Natural killer cell treated with Interleukin-12 subunit alpha and Interleukin-12 subunit beta and Interleukin-15 and Interleukin-18, amount 100 ng/mL, for 72 hours (primary cell): ENCODE measurements around the gene FBLN1. TPM values are rescaled to one million over a fixed set of nuclear protein-coding genes. Genes with fewer than 3 reads are reported as not detected.

Source experiments
- ATAC-seq, 2 donors: fragments of 150-1000 bp; cut with Tn5 transposase in 1 of 2; sonication (Bioruptor Pico), chemical (Tn5 transposase) in 1 of 2; 2 replicates each; pipeline ENCODE4 v1.10.0; 2021
- DNase-seq: peaks from one replicate; pipeline ENCODE4 v3.0.0; 2022; ENCODE audit warnings: low spot score
- H3K27ac Mint-ChIP-seq, 2 donors: 1 replicate in 1 of 2; 2 replicates in 1 of 2; pipeline ENCODE4 v1.8.0; 2022; ENCODE audit warnings: mixed read lengths in 2 of 2, mild to moderate bottlenecking in 1 of 2, moderate library complexity in 1 of 2
- H3K27me3 Mint-ChIP-seq, 2 donors: 1 replicate in 1 of 2; 2 replicates in 1 of 2; pipeline ENCODE4 v1.8.0; 2022; ENCODE audit warnings: mixed read lengths in 2 of 2
- H3K36me3 Mint-ChIP-seq: one replicate; pipeline ENCODE4 v1.8.0; 2022; ENCODE audit warnings: mixed read lengths
- H3K4me1 Mint-ChIP-seq, 2 donors: 1 replicate in 1 of 2; 2 replicates in 1 of 2; pipeline ENCODE4 v1.8.0; 2022; ENCODE audit warnings: low read depth in 2 of 2, mixed read lengths in 2 of 2, mild to moderate bottlenecking in 1 of 2
- H3K4me3 Mint-ChIP-seq: one replicate; pipeline ENCODE4 v1.8.0; 2022; ENCODE audit warnings: mixed read lengths
- H3K9me3 Mint-ChIP-seq: 2 replicates; pipeline ENCODE4 v1.8.0; 2022; ENCODE audit warnings: mixed read lengths
- total RNA-seq, 2 donors: library from RNA; stranded (reverse); gene quantifications; one replicate each; pipeline ENCODE4 v1.2.3, GENCODE V29; 2022

The FBLN1 gene
- total RNA-seq, 2 donors from 2014 or later, result not detected

- H3K27me3 Mint-ChIP-seq, result peaks cover 13 to 14% of the 10 kb centered on the region in 2 donors
- H3K4me1 Mint-ChIP-seq, result peaks cover 13 to 25% of the 10 kb centered on the region in 2 donors
- no peaks in the 10 kb centered on the region for H3K9me3 Mint-ChIP-seq
- no peak for DNase-seq
- H3K27ac Mint-ChIP-seq, result peak overlapping the region in 1 of 2 donors; percentile 19
- no peak for ATAC-seq
- H3K36me3 Mint-ChIP-seq, result no peaks in the 10 kb centered on the region
- no peak overlapping the region for H3K4me3 Mint-ChIP-seq
Observed at GRCh38 chr22:45647532-45648225, 145.0 kb downstream of the FBLN1 start.

- no peak for DNase-seq
Observed at GRCh38 chr22:45648301-45649117, 145.8 kb downstream of the FBLN1 start.

GRCh38 chr22:45649809-45650208 lies 147.1 kb downstream of the FBLN1 start:
- peaks cover 18 to 19% of the 10 kb centered on the region in 2 donors for H3K27me3 Mint-ChIP-seq
- no peak overlapping the region for H3K4me3 Mint-ChIP-seq
- no peaks in the 10 kb centered on the region for H3K9me3 Mint-ChIP-seq
- no peak for ATAC-seq
- no peaks in the 10 kb centered on the region for H3K36me3 Mint-ChIP-seq
- DNase-seq, result no peak
- H3K27ac Mint-ChIP-seq, result no peak overlapping the region
- H3K4me1 Mint-ChIP-seq, result peaks cover 13 to 25% of the 10 kb centered on the region in 2 donors

More at GRCh38 chr22:45648301-45649117, 145.8 kb downstream of the FBLN1 start:
- H3K36me3 Mint-ChIP-seq, result no peaks in the 10 kb centered on the region
- H3K27me3 Mint-ChIP-seq, result peaks cover 14 to 19% of the 10 kb centered on the region in 2 donors
- H3K4me3 Mint-ChIP-seq, result no peak overlapping the region
- no peak for ATAC-seq
- H3K4me1 Mint-ChIP-seq, result peaks cover 13 to 25% of the 10 kb centered on the region in 2 donors
- H3K9me3 Mint-ChIP-seq, result no peaks in the 10 kb centered on the region
- H3K27ac Mint-ChIP-seq, result peak overlapping the region in 1 of 2 donors; percentile 19

- peaks cover 12 to 24% of the 10 kb centered on the region in 2 donors for H3K4me1 Mint-ChIP-seq
- ATAC-seq (no peak), DNase-seq (no peak)
- no peaks in the 10 kb centered on the region for H3K36me3 Mint-ChIP-seq
- H3K4me3 Mint-ChIP-seq, result no peak overlapping the region
- no peak overlapping the region for H3K27ac Mint-ChIP-seq
- no peaks in the 10 kb centered on the region for H3K9me3 Mint-ChIP-seq
- H3K27me3 Mint-ChIP-seq, result peaks cover 18 to 19% of the 10 kb centered on the region in 2 donors
Observed at GRCh38 chr22:45650721-45651120, 148.0 kb downstream of the FBLN1 start.

Other genes starting within 250 kb of the FBLN1 start
- not detected for gene UPK3A, start 217.9 kb upstream of the FBLN1 start, total RNA-seq
- gene FAM118A, start 192.9 kb upstream of the FBLN1 start, total RNA-seq, result 100 to 1,000 TPM in 1 of 2 donors, 10 to 100 TPM in 1; 24.9 to 138 TPM
- gene SMC1B, start 89.3 kb upstream of the FBLN1 start, total RNA-seq, result under 1 TPM; 0.07 to 0.14 TPM
- 1 to 10 TPM; 1.2 to 4.1 TPM for gene RIBC2, start 89.2 kb upstream of the FBLN1 start, total RNA-seq
- gene ATXN10, start 169.0 kb downstream of the FBLN1 start, total RNA-seq, result 10 to 100 TPM; 74.0 to 97.0 TPM